Trophoblast cell (in vitro differentiated cells and primary cell): ENCODE measurements around the gene ZNF397.

Experiments
- DNase-seq, 2 donors: peaks; one replicate each; pipeline ENCODE4 v3.0.0-alpha.2; 2016
- H2AFZ ChIP-seq: 2 replicates; pipeline ENCODE4 v1.6.1; 2013; ENCODE audit warnings: low read length, moderate library complexity, mild to moderate bottlenecking; ENCODE audit not compliant: insufficient read depth, poor library complexity
- H2AK5ac ChIP-seq: 2 replicates; pipeline ENCODE4 v1.6.1; 2013; ENCODE audit warnings: mild to moderate bottlenecking, low read length
- H2BK120ac ChIP-seq: 2 replicates; pipeline ENCODE4 v1.6.1; 2013; ENCODE audit warnings: low read length, mild to moderate bottlenecking, moderate library complexity; ENCODE audit not compliant: insufficient read depth, poor library complexity
- H2BK12ac ChIP-seq: 2 replicates; pipeline ENCODE4 v1.6.1; 2013; ENCODE audit warnings: mild to moderate bottlenecking, low read length, moderate library complexity
- H2BK5ac ChIP-seq: 2 replicates; pipeline ENCODE4 v1.6.1; 2013; ENCODE audit warnings: low read length, low read depth, moderate library complexity, mild to moderate bottlenecking; ENCODE audit not compliant: poor library complexity
- H3K14ac ChIP-seq: 2 replicates; pipeline ENCODE4 v1.6.1; 2013; ENCODE audit warnings: mild to moderate bottlenecking, low read length
- H3K18ac ChIP-seq: 2 replicates; pipeline ENCODE4 v1.6.1; 2013; ENCODE audit warnings: mild to moderate bottlenecking, low read length
- H3K23ac ChIP-seq: 2 replicates; pipeline ENCODE4 v1.6.1; 2013; ENCODE audit warnings: low read length
- H3K27ac ChIP-seq: 2 replicates; pipeline ENCODE4 v1.5.1; 2013; ENCODE audit warnings: low read depth, mild to moderate bottlenecking, inconsistent platforms, low read length, moderate library complexity
- H3K27me3 ChIP-seq: 2 replicates; pipeline ENCODE4 v1.6.1; 2013; ENCODE audit warnings: inconsistent platforms, mild to moderate bottlenecking, low read length, moderate library complexity; ENCODE audit not compliant: insufficient read depth
- H3K36me3 ChIP-seq, 2 experiments: 1 replicate in 1 of 2; 2 replicates in 1 of 2; pipeline ENCODE4 v1.6.1; 2013; ENCODE audit warnings: low read length in 2 of 2, mild to moderate bottlenecking in 2 of 2, moderate library complexity in 1 of 2; ENCODE audit not compliant: insufficient read depth in 2 of 2, control insufficient read depth in 1 of 2
- H3K4ac ChIP-seq: 2 replicates; pipeline ENCODE4 v1.6.1; 2013; ENCODE audit warnings: low read depth, mild to moderate bottlenecking, low read length, moderate library complexity
- H3K4me1 ChIP-seq, 2 experiments: 1 replicate in 1 of 2; 2 replicates in 1 of 2; pipeline ENCODE4 v1.6.1; 2013; ENCODE audit warnings: low read length in 2 of 2, mild to moderate bottlenecking in 2 of 2, moderate library complexity in 1 of 2; ENCODE audit not compliant: insufficient read depth in 2 of 2, control insufficient read depth in 1 of 2
- H3K4me2 ChIP-seq: 2 replicates; pipeline ENCODE4 v1.6.1; 2013; ENCODE audit warnings: inconsistent platforms, mild to moderate bottlenecking, low read length, moderate library complexity
- H3K4me3 ChIP-seq: 2 replicates; pipeline ENCODE4 v1.5.1; 2013; ENCODE audit warnings: mild to moderate bottlenecking, low read depth, low read length, inconsistent platforms
- H3K79me1 ChIP-seq: one replicate; pipeline ENCODE4 v1.6.1; 2013; ENCODE audit warnings: low read length
- H3K79me2 ChIP-seq: 2 replicates; pipeline ENCODE4 v1.6.1; 2013; ENCODE audit warnings: low read length, mild to moderate bottlenecking; ENCODE audit not compliant: control insufficient read depth, insufficient read depth, poor library complexity
- H3K9ac ChIP-seq: 2 replicates; pipeline ENCODE4 v1.6.1; 2013; ENCODE audit warnings: mild to moderate bottlenecking, low read length
- H3K9me3 ChIP-seq: 2 replicates; pipeline ENCODE4 v1.6.1; 2013; ENCODE audit warnings: low read depth, mild to moderate bottlenecking, control low read depth, inconsistent platforms, low read length; ENCODE audit not compliant: insufficient read depth
- H4K12ac ChIP-seq: 2 replicates; pipeline ENCODE4 v1.6.1; 2013; ENCODE audit warnings: low read depth, mild to moderate bottlenecking, low read length, moderate library complexity
- H4K8ac ChIP-seq: 2 replicates; pipeline ENCODE4 v1.6.1; 2013; ENCODE audit warnings: low read depth, mild to moderate bottlenecking, low read length, moderate library complexity
- H4K91ac ChIP-seq: one replicate; pipeline ENCODE4 v1.6.1; 2013; ENCODE audit warnings: low read depth, mild to moderate bottlenecking, low read length, moderate library complexity
- WGBS: extraction: QIAGEN DNeasy Blood & Tissue Kit; methylation state at CpG from one replicate; pipeline ENCODE4 v1.1.7; 2013; ENCODE audit warnings: missing lambda C conversion rate; ENCODE audit not compliant: insufficient read length, insufficient coverage; ENCODE audit errors: extremely low coverage; 5-methylcytosine and 5-hydroxymethylcytosine counted together

ZNF397 gene

GRCh38 chr18:35197296-35197695 is 43.5 kb upstream of the ZNF397 start:
- Histone ChIP-seq H3K9ac (no peak overlapping the region), H3K23ac (no peak overlapping the region), H3K4me1 (no peaks in the 10 kb centered on the region), H2BK120ac (no peak overlapping the region), H3K79me1 (no peaks in the 10 kb centered on the region), H3K79me2 (no peaks in the 10 kb centered on the region), H4K8ac (no peak overlapping the region), H2BK5ac (no peak overlapping the region), H3K4me3 (no peak overlapping the region), H3K4ac (no peak overlapping the region), H3K4me2 (no peak overlapping the region), H2BK12ac (no peak overlapping the region), H2AFZ (no peak overlapping the region), H3K18ac (no peak overlapping the region), H4K12ac (no peak overlapping the region), H3K9me3 (no peaks in the 10 kb centered on the region), H3K36me3 (no peaks in the 10 kb centered on the region), H3K27me3 (no peaks in the 10 kb centered on the region), H3K14ac (no peak overlapping the region), H2AK5ac (no peak overlapping the region), H4K91ac (no peak overlapping the region), H3K27ac (no peak overlapping the region)
- WGBS: no CpG with 5 or more reads among the region's 2 CpGs
- no peak for DNase-seq

- no peaks in the 10 kb centered on the region for H3K27me3 ChIP-seq
- no peak overlapping the region for H2BK5ac ChIP-seq
- H3K9me3 ChIP-seq: no peaks in the 10 kb centered on the region
- no peak overlapping the region for H3K4me2 ChIP-seq
- H2AFZ ChIP-seq: no peak overlapping the region
- no peak overlapping the region for H4K8ac ChIP-seq
- DNase-seq: no peak
- H3K4ac ChIP-seq: no peak overlapping the region
- H4K12ac ChIP-seq: no peak overlapping the region
- H3K27ac ChIP-seq: no peak overlapping the region
- no peak overlapping the region for H4K91ac ChIP-seq
- no peaks in the 10 kb centered on the region for H3K79me1 ChIP-seq
- H2BK12ac ChIP-seq: no peak overlapping the region
- H3K79me2 ChIP-seq: no peaks in the 10 kb centered on the region
- H3K4me3 ChIP-seq: no peak overlapping the region
- no peak overlapping the region for H3K9ac ChIP-seq
- WGBS: no CpG with 5 or more reads among the region's 5 CpGs
- H3K14ac ChIP-seq: no peak overlapping the region
- no peak overlapping the region for H2AK5ac ChIP-seq
- H3K36me3 ChIP-seq: no peaks in the 10 kb centered on the region
- H3K4me1 ChIP-seq: no peaks in the 10 kb centered on the region
- no peak overlapping the region for H3K23ac ChIP-seq
- H2BK120ac ChIP-seq: no peak overlapping the region
- no peak overlapping the region for H3K18ac ChIP-seq
These were observed 39.4 kb upstream of the ZNF397 start for GRCh38 chr18:35201256-35201931.

DNA sequence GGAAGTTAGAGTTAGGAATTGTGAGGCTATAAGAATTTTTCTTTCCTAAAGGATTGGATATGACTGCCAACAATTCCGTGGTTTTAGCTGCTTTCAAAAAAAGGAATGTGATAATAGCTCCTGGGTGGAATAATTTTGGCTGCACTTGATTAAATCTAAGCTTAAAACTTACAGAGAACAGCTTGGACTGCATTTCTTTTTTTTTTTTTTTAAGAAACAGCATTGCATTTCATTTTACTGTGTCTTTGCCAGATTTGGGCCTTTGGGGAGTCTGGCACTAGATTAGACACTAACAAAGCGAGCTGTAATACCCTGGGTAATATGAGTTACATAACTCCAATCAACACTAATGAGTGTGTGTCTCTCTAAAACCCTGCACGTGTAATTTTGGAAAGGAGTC is 37.8 kb upstream of the ZNF397 start:
- Histone ChIP-seq H4K12ac (no peak overlapping the region), H3K4ac (no peak overlapping the region), H3K4me2 (no peak overlapping the region), H2BK120ac (no peak overlapping the region), H3K9ac (no peak overlapping the region), H3K4me3 (no peak overlapping the region), H3K79me2 (no peaks in the 10 kb centered on the region), H3K18ac (no peak overlapping the region), H3K27me3 (no peaks in the 10 kb centered on the region), H3K4me1 (no peaks in the 10 kb centered on the region), H4K91ac (no peak overlapping the region), H2BK5ac (no peak overlapping the region), H4K8ac (no peak overlapping the region), H3K23ac (no peak overlapping the region), H3K9me3 (no peaks in the 10 kb centered on the region), H2AK5ac (no peak overlapping the region), H3K27ac (no peak overlapping the region), H3K36me3 (no peaks in the 10 kb centered on the region), H3K14ac (no peak overlapping the region), H3K79me1 (no peaks in the 10 kb centered on the region), H2BK12ac (no peak overlapping the region), H2AFZ (no peak overlapping the region)
- no CpG with 5 or more reads among the region's 3 CpGs for WGBS
- DNase-seq: no peak

DNA sequence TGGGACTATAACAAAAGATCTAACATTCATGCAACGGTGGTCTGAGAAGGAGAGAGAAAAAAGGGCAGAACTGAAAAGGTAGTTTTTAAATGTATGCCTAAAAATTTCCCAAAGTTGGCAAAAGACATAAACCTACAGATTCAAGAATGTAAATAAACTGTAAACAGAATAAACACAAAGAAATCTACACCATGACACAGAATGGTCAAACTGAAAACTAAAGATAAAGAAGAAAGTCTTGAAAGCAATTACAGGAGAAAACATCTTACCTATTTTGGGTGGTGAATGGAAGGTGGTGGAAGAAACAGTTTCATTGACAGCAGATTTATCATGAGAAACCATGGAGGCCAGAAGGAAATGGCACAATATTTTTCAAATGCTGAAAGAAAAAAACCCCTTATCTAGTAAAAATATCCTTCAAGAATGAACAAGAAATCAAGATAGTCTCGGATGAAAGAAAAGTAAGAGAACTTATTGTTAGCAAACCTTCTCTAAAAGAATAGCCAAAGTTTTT is 35.6 kb upstream of the ZNF397 start:
- no peak overlapping the region for H3K4me2 ChIP-seq
- no peak for DNase-seq
- no peaks in the 10 kb centered on the region for H3K9me3 ChIP-seq
- H3K79me1 ChIP-seq: no peaks in the 10 kb centered on the region
- H3K36me3 ChIP-seq: no peaks in the 10 kb centered on the region
- H3K4me3 ChIP-seq: no peak overlapping the region
- H4K91ac ChIP-seq: no peak overlapping the region
- no peak overlapping the region for H3K27ac ChIP-seq
- WGBS: no CpG with 5 or more reads among the region's 2 CpGs
- H3K23ac ChIP-seq: no peak overlapping the region
- no peak overlapping the region for H2AK5ac ChIP-seq
- no peak overlapping the region for H3K4ac ChIP-seq
- no peak overlapping the region for H3K18ac ChIP-seq
- no peak overlapping the region for H2BK12ac ChIP-seq
- no peaks in the 10 kb centered on the region for H3K27me3 ChIP-seq
- H4K12ac ChIP-seq: no peak overlapping the region
- no peak overlapping the region for H2BK120ac ChIP-seq
- no peak overlapping the region for H3K14ac ChIP-seq
- H3K79me2 ChIP-seq: no peaks in the 10 kb centered on the region
- no peak overlapping the region for H3K9ac ChIP-seq
- H2AFZ ChIP-seq: no peak overlapping the region
- no peak overlapping the region for H2BK5ac ChIP-seq
- no peak overlapping the region for H4K8ac ChIP-seq
- no peaks in the 10 kb centered on the region for H3K4me1 ChIP-seq
